22Rv1 (cell line): Measurements from ENCODE around the gene SLC35G3.

Source experiments
- ZFX ChIP-seq: fragments of 450-650 bp; IDR thresholded peaks from 2 replicates; pipeline ENCODE4 v1.6.1; 2017; ENCODE audit warnings: antibody characterized with exemption, borderline replicate concordance
- TF ChIP-seq, protein P1 (sequence below): fragments of 450-650 bp; IDR thresholded peaks from 2 replicates; pipeline ENCODE4 v1.5.1; 2017; ENCODE audit warnings: mild to moderate bottlenecking

DNA sequence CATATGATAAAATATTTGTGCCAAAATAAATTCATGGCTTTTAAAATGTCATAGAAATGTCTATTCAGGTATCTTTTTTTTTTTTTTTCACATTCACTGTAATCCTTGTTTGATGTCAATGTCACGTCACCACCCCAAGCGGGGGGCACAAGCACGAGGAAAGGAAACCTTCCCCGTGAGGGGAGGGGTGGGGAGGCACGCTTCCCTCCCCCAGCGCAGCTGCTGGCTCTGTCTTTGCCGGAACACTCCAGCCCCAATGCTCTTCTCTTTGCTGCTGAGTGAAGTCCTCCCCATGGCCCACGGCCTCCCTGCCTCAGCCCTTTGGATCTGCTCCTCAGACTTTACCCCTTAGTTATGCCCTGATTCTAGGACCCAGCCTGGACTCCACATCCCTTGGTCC is 1.5 kb downstream of the SLC35G3 start:
- TF ChIP-seq, protein P1, sequence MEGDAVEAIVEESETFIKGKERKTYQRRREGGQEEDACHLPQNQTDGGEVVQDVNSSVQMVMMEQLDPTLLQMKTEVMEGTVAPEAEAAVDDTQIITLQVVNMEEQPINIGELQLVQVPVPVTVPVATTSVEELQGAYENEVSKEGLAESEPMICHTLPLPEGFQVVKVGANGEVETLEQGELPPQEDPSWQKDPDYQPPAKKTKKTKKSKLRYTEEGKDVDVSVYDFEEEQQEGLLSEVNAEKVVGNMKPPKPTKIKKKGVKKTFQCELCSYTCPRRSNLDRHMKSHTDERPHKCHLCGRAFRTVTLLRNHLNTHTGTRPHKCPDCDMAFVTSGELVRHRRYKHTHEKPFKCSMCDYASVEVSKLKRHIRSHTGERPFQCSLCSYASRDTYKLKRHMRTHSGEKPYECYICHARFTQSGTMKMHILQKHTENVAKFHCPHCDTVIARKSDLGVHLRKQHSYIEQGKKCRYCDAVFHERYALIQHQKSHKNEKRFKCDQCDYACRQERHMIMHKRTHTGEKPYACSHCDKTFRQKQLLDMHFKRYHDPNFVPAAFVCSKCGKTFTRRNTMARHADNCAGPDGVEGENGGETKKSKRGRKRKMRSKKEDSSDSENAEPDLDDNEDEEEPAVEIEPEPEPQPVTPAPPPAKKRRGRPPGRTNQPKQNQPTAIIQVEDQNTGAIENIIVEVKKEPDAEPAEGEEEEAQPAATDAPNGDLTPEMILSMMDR = no peak
- TF ChIP-seq ZFX = no peak
